HG02759 (cell line): Measurements from ENCODE around the gene CMKLR1.

Experiments
- ATAC-seq: cut with Tn5 transposase; IDR thresholded peaks from one replicate; pipeline ENCODE4 v1.9.1; 2021; ENCODE audit warnings: mild to moderate bottlenecking, moderate library complexity; ENCODE audit not compliant: unreplicated experiment

CMKLR1 gene, protein sequence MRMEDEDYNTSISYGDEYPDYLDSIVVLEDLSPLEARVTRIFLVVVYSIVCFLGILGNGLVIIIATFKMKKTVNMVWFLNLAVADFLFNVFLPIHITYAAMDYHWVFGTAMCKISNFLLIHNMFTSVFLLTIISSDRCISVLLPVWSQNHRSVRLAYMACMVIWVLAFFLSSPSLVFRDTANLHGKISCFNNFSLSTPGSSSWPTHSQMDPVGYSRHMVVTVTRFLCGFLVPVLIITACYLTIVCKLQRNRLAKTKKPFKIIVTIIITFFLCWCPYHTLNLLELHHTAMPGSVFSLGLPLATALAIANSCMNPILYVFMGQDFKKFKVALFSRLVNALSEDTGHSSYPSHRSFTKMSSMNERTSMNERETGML

DNA sequence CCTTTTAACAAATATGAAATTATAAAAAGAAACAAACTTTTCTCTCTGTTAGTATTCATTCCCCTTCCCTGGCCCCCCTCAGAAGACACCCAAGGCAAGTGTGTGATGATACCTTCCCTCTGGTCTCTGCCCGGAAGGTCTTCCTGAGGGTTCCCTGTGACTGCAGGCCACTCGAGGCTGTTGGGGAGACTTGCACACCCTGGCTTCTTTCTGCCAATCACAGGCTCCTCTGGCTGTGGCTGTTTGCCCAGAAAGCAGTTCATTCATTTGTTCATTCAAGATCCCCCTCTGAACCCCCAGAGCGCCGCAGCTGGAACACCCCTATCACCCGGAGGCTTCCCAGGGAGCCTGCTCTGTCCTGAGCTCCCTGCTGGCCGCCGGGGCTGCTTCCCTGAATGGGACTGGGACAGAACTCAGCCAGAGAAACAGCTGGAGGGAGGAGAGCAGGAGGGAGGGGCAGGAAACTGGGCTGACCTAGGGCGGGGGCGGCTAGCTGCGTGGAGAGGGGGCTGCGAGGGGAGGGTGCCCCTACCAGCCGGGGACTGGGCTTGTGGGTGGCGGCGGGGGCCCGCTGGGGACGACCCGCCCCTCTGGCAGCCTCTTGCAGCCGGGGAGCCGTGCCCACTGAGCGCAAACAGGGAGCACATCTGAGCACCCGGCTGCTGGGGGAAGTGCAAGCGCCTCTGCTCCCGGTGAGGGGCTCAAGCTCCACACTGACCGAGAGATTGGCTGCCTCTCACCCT, at the start of gene CMKLR1:
Gene CMKLR1 (minus strand): TSS at position 397 of the 743 bp plus-strand sequence. CDS start 45,720 bp downstream, outside the sequence.
- ATAC-seq, result no peak

DNA sequence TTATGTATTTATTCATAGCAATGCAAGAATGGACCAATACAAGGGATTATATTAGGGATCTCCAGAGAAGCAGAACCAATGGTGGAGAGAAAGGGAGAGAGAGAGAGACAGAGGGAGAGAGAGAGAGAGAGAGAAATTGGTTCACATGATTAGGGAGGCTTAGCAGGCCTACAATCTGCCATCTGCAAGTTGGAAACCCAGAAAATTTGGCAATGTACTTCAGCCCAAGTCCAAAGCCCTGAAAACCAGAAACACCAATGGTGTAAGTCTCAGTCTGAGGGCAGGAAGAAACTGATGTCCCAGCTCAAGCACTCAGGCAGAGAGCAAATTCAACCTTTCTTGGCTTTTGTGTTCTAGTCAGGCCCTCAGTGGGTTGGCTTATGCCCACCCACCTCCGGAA, 48.7 kb upstream of the CMKLR1 start:
- ATAC-seq, result no peak

DNA sequence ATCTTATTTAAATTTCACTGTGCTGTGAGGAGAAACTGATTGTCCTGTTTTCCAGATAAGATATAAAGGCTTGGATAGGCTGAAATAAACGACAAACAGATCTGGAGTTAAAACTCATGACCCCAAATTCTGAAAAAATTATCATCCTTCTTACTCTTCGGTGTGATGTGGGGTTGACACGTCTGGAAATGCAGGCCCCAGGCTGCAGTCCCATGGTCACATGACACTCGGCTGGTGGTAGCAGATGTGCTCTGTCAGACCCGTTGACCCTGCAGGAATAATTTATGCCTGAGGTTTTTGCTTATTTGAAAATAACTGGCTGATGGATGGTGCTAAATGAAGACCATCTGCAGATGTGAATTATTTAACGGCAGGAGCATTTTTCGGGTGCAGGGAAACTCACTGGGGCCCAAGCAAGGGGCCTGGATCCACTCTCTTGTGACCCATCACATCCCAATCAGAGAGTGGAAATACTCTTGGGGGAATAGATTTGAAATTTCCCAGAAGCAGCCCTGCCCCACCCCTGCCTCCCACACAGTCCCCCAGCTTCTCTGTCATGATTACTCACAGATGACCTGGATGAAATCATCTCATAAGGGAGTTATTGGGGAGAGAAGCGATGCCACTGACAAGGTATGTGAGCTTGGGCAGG, 47.7 kb upstream of the CMKLR1 start:
- no peak for ATAC-seq

DNA sequence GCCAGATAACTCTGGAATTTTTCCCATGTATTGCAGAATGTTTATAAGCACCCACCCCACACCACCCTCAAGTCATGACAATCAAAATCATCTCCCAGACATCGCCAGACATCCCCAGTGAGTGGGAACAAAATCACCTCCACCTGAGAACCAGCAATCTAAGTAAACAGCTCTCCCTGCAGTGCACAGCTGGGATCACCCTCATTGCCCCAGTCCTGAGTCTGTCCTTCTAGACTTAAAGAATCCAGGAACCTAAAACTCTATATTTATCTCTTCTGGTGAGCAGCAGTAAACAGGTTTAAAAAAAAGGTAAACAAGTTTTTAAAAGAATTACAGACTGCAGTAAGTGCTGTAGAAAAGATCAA, 43.3 kb upstream of the CMKLR1 start:
- ATAC-seq, result no peak

DNA sequence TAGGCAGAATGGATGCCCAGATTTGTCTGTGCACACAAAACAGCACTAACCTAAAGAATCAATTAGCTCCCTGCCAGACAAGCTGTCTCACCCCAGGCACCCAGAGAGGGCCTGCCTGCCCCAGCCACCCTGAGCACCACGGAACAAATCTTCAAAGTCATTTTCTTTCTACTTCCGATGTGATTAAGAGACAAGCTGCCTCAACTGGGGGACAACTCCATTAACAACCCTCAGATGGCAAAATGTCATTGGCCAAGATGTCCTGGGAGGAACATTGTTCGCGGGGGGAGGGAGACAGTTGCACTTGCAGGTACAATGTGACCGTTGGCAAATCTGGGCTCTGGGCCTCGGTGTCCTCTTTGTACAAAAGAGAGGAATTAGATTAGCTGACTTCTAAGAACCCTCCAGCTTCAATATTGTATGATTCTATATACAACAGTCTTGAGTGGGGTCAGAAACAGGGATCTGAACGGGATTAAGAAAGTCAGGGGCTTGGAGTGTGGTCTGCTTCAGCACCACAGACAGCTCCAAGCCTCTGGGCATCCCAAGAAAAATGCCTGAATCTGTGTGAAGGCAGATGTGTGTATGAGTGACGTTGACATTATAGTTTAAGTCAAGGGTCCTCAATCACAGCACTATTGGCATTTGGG, 42.8 kb upstream of the CMKLR1 start:
- ATAC-seq, result no peak

DNA sequence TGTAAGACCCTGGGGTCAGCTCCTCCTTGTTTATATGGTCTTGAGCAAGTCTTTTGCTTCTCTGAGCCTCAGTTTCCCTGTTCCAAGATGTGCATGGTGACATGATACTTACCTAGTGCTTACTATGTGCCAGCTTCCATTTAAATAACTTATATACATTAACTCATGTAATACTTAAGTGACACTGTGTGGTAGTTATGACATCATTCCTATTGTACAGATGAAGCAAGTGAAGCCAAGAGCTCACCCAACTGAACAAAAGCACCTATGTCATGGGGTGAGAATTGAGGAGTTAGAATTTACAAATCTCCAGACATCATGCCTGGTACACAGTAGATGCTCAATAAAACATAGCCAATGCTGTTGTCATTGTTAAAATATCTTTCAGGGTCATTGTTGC, 41.3 kb upstream of the CMKLR1 start:
- no peak for ATAC-seq

DNA sequence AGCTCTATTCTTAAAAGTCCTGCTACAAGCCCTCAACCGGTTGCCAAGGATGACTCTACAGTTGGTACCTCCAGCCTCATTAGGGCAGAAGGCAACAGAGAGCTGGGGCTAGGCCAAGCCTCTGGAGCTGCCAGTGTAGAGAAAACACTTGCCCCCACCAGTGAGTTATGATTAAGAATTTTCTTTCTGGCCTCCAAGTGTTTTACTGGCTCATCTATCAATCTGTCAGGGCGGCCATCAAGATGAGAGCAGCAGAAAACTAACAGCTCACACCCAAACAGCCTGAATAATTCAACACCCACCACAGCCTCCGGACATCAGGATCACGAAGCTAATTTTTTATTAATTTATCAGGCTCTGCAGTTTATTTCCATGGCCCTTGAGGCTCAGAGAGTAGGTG, 40.7 kb upstream of the CMKLR1 start:
- no peak for ATAC-seq

DNA sequence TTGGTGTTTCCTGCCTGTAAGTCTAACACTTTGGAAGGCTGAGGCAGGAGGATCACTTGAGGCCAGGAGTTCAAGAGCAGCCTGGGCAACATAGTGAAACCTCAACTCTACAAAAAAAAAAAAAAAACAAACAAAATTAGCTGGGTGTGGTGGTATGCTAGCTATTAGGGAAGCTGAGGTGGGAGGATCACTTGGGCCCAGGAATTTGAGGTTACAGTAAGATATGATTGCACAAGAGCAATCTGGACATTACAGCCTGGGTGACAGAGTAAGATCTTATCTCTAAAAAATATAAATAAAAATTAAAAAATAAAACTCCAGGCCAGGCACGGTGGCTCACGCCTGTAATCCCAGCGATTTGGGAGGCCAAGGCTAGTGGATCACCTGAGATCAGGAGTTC, 39.8 kb upstream of the CMKLR1 start:
- no peak for ATAC-seq

DNA sequence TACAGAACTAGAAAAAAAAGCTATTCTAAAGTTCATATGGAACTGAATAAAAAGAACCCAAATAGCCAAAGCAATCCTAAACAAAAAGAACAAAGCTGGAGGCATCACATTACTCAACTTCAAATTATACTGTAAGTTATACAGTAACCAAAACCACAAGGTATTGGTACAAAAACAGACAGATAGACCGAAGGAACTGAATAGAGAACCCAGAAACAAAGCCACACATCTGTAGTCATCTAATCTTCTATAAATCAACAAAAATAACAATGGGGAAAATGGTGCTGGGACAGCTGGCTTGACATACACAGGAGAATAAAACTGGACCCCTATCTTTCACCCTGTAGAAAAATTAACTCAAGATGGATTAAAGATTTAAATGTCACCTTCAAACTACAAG, 38.1 kb upstream of the CMKLR1 start:
- ATAC-seq, result no peak

DNA sequence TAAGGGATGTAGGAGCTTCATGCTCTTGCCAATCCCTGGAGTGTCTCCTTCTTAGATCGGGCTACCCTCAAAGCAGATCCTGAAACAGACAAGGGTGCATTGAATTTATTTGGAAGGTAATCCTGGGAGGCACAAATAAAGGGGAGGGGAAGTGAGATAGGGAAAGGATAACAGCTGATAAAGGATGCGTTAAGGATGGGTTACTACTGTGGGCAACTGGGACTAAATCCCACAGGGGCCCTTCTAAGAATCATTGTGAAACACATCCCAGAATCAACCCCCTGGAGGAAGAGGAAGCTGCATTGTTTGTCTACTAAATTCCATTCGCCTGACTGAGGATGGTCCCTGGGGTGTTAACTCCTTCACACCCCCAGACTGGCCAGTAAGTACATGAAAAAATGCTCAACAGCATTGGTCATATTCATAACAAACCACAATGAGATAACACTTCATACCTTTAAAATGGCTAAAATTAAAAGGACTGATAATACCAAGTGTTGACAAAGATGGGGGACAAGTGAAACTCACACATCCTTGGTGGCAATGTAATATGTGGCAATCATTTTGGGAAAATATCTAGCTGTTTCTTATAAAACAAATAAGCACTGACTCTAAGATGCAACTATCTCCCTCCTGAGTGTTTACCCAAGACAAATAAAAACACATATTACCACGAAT, 37.0 kb upstream of the CMKLR1 start:
- ATAC-seq, result no peak

DNA sequence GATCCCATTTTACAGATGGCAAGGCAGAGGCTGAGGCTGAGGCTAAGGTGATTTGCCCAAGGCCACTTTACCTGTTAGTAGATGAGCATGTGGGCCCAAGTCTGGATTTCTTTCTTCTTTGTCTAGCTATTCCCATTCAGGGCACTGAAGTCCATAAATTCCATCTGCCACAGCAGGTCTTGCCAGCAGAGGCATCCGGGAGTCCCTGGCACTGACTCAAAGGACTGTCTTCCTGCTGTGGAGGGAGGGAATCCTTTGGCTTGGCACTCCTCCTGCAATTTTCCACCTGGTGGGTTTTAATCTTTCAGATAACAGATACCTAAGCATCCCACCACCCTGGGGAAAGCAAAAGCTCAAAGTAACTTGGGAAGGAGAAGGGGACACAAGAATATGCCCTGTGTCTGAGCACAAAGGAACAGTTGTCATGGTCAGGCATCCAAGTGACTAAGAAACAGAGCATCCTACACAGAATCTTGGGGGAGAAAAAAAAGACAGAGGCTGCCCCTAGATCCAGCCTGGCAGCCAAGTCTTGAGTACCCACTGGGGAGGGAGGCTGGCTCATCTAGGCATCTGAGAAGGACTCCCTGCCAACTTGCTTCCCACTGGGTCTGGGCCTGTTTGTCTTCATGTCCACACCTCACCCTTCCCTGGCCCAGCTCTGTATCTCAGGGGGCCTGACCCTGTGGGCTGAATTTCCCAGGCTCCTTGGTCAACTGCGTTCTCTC, 35.6 kb upstream of the CMKLR1 start:
- no peak for ATAC-seq

DNA sequence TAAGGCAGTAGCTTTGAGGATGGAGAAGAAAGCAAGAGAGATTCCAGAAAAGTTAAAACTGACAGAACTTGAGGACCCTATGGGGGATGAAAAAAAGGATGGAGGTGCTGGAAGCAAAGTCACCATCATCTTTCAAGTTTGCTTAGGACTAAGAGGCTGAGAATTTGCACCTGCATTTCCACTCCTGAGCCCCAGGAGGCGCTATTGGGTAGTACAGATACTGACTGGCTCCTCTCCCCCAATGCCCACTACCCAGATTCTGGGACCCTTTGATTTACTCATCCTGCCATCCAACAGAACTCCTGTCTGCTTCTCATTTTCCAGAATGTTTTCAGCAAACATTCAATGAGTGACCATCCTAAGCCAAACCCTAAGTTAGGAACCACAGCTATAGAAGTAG, 34.0 kb upstream of the CMKLR1 start:
- ATAC-seq, result no peak

DNA sequence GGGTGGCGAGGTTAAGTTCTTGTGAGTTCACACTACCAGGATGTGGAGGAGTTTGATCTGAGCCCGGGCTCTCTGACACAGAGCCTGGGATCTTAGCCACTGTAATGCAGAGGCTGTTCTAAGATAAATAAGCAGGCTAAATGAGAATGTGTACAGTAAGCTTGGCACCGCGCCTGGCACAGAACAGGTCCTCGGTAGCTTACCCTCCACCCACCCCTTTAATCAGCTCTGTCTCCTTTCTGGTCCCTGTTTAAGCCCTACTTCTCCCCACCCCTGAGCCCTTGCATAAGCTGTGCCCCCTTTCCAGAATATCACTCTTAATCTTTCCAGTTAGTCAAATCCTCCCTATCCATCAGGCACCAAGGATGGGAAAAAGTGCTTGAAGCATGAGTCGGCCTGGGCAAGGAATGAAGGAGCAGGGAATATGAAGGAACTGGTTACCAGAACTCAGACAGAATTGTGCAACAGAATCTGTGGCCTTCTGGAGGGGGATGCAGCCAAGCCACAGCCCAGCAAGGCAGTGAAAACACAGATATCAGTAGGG, 32.8 kb upstream of the CMKLR1 start:
- ATAC-seq, result no peak

DNA sequence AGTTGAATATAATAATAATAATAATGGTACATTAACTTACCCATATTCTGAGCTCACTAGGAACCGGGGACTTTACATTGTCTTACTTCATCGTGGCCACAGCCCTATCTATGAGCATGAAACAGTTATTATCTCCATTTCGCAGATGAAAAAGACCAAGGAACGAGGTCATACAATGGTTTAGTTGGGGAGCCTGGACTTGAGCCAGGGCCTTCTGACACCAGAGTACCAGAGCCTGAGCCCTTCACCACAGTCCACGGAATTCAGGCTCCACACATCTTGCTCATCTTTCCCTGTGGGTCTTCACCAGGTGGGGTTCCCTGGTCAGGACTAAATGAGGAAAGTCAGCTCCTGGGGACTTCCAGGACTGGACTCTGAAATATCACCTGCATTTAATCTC, 31.3 kb upstream of the CMKLR1 start:
- no peak for ATAC-seq

DNA sequence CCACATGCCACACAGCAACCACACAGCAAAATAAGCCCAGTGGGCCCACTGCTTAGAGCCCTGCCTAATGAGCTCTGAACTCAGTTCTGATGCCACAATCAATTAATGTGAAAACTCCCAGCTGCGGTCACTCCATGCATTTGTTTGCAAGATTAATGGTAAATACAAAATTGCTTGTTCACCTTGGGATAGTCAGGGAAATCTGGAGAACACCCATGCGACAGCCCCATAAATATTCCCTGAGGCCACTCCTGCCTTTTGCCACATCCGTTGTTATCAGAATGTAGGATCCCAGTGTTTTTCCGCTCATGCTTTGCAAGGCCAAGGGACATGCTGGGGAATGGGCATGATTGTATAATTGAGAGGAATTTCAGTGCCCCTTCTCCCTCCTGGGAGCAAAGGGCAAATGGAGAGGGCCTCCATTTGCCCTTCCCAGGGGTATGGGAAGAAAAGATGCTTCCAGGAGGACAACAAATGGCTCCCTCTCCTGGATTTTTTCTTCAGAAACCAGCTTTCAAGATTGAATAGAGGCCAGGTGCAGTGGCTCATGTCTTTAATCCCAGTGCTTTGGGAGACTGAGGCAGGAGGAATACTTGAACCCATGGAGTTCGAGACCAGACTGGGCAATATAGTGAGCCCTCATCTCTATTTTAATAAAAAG, 30.8 kb upstream of the CMKLR1 start:
- ATAC-seq, result no peak

DNA sequence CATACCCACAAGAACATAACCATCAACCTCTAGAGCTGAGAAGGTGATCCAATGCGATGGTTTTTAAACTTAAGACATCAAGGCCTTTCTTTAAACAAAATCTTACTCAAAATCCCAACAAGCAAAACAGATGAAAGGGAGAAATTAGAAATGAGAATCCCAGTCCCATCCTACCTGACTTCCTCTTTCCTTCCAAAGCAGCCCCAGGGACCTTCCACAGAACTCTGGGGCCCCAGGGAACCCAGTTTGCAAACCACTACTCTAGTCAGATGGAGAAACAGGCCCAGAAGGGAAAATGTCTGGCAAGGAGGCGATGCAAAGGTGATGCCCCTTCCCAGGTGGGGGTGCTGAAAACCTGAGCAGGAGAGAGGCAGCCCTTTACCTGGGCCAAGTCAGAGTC, 29.0 kb upstream of the CMKLR1 start:
- ATAC-seq, result no peak

DNA sequence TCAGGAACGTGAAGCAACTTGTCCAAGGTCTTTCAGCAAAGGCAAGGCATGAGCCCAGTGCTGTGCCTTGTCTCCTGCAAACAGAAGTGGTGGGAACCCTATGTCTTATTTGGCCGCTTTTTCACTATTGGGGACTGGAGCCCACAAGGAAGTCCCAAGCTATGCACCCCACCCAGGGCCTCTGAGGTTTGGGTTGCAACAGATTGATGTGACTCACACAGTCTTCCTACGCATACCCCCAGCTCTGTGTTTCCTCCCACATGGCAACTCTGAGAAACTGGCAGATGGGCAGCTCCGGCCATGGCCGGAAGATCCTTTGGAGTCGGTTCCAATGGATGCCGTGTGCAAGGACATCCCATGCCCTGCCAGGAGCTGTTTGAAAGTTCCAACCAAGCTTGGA, 28.3 kb upstream of the CMKLR1 start:
- no peak for ATAC-seq

DNA sequence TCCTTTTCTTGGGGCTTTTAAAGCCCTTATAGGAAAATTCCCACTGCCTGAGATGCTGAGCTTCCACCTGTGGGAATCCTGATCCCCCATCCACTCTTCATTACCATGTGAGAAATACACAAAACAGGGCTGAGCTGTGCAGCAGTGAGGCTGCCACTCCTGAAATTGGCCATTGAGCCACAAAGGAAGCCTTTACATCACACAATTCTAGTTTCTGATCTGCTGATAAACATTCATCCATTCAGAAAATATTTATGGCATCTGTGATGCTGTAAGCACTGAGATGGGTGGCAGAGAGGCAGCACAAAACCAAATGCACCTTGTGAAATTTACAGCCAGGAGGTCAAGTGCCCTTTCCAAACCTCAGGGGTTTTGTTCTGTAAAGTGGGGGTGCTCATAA, 26.2 kb upstream of the CMKLR1 start:
- no peak for ATAC-seq

DNA sequence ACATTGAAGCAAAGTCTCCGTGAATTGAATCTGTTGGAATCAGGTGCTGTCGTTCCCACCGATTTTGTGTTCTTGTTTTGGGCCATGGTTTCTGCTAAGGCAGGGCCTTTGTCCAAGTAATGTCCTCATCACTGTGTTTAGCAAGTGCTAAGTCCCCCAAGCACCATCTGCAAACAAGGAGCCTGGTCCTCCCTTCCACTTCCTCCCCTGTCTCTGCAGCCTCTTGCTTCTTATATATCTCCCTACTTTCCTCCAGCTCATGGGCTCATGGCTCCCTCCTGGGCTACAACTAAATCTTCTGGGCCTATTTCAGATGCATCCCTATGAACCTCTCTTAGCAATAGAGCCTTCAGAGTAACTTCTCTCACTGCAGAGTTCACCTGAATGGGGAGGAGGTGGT, 25.8 kb upstream of the CMKLR1 start:
- ATAC-seq, result no peak

DNA sequence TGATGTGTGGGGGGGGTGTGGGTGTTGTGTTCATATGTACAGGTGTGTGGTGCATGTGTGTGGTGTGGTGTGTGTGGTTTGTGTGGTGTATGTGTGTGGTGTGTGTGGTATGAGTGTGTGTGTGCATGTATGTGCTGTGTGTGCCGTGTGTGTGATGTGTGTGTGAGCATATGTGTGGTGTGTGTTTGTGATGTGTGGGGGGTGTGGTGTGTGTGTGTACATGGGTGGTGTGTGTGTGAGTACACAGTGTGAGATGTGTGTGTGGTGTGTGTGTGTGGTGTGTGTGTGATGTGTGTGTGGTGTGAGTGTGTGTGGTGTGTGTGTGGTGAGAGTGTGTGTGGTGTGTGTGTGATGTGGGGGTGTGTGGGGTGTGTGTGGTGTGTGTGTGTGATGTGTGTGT, 24.5 kb upstream of the CMKLR1 start:
- ATAC-seq, result no peak
